Stimulated activated CD8-positive, alpha-beta memory T cell treated with anti-CD3 and anti-CD28 coated beads, Interleukin-4, amount 100 ng/mL, for 1 hour (primary cell): ENCODE data around the gene ARRDC3.
A peak's percentile ranks its signal among the peaks of the same experiment; 100 is the strongest.

Experiments used
- DNase-seq, 2 donors: peaks; one replicate each; pipeline ENCODE4 v3.0.0-alpha.2; 2020; ENCODE audit warnings: low read depth in 2 of 2, low spot score in 1 of 2

ARRDC3 gene

DNA sequence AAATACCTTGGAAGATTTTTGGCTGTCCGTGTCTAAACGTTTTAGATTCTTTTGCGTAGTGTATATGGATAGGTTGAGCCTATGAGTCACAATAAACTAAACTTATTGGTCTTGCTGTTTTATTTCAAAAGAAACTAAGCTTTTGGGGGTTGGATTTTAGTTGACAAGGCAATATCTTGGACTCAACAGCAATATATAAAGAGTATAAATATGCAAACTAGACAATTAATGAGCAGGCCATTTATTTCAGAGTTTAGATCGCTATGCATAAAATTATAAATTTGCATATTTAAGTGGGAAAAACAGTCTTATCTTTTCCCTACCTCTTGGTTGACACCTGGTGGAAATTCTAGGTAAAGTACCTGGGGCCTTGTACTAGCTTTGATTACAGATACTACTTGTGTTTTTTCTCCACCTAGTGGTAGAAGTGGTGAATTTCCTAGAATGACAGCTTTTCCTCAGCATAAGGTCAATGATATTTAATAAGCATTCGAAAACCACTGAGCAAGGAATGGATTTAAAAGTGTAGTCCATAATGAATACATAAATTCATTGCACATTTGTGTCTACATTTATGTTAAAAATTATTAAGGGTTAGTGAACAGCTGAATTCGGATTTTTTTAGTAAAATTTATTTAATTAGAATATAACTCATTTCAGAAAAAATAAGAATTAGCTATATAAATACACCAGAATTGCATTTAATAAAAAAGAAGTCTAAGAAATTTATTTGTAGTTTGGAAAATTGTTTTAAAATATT is 1.7 kb upstream of the ARRDC3 start:
- no peak for DNase-seq

DNA sequence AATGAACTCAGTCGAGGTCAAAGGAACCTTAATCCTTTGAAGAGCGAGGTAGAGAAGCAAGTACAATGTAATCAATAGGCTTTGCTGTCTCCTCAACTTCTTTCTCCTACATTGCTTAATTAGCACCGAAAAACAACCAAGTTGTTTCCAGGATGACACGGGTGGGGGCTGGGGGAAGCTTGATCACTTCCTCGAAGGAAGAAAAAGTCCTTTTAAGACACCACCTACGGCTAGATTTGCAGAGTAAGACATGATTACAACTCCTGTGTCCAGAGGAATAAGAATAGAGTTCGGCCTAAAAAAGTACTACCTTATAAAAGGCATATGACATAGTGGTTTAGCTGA is 811 bp upstream of the ARRDC3 start:
- no peak for DNase-seq

DNA sequence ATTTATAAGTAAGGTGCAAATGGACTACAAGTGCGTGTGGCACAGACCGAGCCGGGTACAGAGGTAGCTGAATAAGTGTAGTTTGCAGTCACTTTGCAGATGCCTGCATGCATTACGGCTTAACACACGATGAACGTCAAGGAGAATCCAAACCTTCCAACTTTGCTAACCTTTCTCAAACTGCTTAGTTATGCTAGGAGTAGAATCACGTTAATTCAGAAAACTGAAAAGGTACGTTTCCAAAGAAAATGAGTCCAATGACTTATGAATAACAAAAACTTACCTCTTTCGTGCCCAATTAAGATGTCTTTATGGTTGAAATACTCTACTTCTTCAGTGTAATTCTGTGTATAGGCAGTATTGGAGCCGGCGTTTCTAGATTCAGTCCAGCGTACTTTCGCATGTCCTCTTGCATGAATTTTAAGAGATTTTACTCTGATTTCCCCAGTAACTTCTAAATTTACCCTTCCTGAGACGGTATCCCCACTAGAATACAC is 539 bp downstream of the ARRDC3 start:
- no peak for DNase-seq

DNA sequence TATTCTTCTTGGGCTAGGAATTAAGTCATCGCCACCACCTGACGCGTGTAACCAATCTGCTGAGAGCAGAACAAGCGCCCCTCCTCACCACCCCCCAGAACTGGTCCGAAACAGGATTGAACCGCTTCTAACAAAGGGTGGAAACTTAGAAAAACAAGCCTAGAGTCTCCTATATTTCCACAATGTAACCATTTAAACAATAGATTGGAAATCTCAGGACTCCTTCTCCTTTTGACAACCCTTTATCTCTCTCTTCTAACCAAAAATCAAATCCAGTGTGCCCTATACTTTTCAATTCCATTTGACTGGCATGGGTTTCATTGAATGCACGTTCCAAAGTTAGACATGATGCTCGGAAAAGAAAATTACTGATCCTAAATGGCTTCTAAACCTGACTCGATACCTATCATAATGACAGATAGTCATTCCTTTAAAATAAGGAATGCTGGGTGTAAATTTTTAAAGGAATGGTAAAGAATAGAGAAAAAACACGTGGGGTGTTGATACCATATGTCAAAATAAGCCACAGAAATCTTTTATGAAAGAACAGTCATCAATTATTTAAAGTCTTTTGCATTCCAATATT is 1.2 kb downstream of the ARRDC3 start:
- DNase-seq: peak; percentile 28 to 44

DNA sequence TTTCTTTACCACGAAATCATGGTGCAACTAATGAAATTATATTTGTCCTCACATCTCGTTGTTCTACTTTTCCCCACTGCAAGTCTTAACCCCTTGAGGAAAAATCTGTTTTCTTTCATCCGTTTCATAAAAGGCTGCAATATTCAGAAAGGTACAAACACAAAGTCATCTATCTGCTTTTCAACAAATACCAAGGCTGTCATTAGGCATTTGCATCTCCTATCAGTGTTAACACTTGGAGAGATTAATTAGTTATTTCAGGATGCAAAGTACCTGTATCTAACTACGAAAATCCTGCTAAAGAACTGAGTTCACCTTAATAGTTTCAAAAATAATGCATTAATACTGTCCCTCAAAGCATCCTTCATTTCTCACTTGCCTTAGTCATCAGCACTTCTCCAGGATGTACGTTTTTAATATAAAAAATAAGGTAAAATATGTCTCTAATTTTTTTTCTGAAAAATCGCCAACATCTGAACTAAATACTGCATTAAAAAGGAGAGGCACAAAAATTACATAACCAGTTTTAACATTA is 1.8 kb downstream of the ARRDC3 start:
- DNase-seq: no peak

DNA sequence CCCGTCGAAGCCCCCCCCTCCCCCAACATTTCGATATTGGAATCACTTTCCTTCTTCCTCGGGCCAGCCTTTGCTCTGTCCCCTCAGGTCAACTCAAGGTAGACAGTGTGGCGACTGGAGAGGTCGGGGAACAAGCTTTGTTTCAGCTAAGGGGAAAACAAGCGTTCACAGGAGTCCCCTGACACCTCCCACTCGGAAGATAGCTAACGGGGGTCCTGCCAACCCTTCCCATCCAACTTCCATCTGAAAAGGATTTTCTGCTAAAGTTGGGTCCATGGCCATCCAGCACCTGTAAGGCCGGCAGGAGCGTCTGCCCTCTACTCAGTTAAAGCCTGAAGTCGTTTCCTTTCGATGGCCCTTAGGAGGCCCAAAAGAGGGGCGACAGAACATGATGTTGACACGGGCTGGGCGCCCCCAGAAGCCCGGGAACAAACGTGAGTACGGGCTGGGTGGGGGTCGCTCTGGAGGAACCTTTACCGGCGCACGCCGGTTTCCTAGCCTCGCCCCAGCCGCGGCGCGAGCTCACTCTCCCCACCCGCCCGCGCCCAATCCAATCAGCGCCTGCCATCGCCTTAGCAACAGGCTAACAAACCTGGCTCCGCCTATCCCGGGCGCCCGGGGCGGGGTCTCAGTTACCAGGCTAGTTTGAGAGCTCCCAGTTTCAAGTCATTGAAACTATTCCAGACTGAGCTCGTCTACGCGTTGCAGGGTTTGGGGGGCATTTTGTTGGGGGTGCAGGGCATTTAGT is 2.5 kb downstream of the ARRDC3 start:
- DNase-seq: peak; percentile 91 to 97

DNA sequence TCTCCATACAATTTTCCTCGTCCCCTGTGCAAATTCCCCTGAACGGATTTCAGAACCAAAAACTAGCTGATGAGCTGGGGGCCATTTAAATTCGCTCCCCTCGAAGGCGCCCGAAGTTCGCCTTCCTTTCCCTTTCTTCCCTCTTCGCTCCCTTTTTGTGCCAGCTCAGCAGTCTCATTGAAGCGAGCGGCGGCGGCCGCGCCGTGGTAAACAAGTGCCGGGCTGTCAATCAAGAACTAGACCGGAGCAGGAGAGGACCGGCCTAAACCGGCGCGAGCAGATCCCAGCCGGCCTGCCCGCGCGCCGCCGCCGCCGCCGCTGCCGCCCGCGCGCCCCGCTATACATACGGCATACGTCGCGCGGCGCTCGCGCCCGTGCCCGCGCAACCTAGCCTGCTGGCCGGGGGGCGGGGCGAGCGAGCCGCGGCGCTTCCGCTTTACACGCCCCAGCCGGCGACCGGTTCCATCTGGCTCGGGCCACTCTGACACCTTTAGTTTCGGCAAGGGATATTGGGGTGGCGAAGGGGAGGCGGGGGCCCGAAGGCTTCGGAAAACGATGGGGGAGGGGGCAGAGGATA is 3.1 kb downstream of the ARRDC3 start:
- peak; percentile 81 to 86 for DNase-seq

DNA sequence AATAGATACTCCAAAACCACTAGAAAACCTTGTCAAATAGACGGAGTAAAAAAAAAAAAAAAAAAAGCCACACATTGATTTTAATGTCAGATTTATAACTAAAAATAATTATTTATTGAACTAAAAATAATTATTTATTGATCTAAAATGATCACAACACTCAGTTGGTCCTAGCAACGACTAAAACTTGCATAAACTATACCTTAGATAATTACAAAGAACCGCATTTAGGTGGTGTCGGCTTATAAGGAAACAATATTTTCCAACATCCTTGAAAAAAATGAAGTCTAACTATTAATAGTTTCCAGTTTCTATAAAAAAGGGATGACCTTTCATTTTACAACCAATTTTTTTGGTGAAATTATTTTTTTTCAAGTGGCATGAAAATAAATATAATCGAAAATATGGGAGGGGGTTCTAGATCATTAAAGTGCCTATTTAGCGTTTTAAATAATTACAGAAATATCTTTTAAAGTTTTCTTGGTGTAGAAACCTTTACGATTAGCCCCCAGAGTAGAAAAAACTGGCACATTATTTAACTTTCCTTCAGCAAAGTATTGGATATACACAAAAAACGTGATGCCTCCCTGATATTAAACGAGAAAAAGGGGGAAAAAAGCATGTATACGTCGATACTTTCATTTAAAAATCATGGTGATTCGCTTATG is 3.7 kb downstream of the ARRDC3 start:
- DNase-seq: no peak

DNA sequence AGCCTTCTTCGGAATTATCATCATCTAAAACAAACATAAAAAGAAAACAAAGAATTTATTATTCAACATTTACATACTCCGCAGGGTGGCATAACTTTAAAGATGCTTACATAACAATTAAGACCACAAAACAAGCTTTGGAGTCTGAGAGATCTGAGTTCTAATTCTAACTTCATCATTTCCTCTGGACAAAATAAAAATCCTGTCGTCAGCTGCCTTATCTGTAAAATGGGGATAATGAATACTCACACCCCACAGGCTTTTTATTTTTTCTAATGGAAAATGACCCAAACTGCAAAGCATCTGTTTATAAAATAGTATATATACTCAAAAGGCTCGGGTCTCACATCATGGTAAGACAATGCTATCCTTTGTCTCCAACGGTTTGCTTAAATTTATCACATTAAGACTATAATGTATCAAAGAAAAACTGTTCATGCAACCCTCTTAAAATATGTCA is 4.3 kb downstream of the ARRDC3 start:
- no peak for DNase-seq

DNA sequence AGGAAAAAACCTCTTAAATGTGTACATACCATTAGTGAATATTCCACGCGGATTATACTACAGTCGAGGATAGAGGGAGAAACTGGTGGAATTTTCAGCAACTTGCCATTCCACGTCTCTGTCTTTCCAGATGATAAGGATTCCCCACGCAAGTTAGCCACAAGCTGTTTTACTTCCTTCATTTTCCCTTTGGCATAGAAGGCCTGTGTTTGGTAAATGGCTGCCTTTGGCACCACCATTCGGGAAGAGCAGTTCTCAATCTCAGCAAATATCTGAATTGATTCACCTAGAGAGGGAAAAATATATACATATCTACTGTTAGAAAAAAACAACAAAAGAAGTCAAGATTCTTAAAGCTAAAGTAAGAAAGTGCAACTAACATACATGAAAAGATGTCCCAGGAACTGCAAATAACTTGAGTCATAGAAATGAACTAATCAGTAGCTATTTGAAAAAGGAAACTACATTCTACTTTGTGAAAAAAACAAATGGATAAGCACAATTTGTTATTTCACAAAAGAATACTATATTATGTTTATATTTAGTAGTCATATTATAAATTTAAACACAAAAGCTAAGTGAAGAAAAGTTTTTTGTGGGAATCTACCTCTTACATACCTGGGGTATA is 8.1 kb downstream of the ARRDC3 start:
- DNase-seq: no peak

DNA sequence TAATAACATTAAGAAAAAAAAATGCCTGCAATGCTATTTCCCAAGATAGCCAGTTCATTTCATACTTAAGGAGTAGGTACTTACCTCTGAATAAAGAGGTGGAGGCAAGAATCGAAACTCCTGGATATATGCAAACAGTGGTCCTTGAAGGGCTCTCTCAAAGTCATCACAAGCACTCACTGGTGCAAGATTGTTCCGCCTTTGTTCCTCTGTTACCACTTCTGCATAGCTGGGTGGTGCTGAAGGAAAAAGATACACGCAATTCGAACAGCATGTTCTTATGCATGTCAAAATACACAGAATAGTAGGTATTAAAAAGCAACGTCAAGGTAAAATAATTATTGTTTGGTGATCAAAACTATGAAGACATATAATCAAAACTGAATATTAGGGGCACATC is 9.5 kb downstream of the ARRDC3 start:
- DNase-seq: no peak

DNA sequence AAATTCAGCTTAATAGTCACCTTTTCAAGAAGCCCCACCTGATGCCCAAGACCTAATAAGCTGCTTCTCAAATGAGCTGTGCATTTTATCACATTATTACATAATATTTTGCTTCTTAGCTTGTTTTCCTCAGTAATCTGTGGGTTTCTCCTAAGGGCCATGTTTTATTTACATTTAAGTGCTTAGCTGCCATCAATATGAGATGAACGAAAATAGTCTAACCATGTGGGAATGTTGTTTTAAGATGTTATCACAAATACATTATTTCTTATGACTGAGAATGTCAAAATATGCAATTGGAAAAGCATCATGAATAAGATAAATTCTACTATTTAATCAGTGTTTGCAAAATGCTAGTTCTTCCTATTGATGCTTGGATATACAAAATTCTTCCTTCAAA is 10.1 kb downstream of the ARRDC3 start:
- DNase-seq: no peak

DNA sequence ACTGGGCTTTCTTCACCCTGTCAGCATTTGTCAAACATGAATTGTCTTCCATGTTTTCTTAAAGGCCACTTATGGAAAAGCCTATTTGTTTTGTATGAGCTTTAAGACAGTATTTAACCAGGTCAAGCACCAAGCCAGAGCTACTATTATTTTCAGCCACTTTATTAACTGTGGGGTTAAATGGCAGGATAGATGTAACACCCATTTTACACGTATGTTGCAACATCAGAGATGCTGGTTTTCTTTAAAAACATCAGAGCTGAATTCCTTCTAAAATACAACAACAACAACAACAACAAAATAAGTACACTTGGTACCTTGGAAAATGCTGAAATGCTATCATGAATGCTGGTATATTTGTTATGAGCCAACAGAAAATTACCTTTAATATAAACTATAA is 13.6 kb downstream of the ARRDC3 start:
- DNase-seq: no peak

DNA sequence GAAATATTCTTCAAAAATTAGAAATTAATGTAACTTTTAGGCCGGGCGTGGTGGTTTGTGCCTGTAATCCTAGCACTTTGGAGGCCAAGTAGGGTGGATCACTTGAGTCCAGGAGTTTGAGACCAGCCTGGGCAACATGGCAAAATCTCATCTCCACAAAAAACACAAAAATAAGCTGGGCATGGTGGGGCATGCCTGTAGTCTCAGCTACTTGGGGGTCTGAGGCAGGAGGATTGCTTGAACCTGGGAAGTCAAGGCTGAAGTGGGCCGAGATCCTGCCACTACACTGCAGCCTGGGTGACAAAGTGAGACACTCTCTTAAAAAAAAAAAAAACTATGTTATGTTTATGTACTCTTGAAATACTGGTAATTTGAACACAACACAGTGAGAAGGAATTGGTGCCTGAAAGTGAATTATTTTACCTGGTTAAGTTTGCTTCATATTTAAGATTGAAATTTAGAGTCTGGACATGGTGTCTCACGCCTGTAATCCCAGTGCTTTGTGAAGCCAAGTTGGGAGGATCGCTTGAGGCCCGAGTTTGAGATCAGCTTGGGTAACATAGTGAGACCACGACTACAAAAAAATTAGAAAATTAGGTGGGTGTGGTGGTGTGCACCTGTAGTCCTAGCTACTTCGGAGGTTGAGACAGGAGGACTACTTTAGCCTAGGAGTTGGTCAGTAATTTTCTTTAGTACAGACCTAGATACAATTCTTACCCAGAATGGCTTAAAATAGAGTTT is 15.0 kb downstream of the ARRDC3 start:
- no peak for DNase-seq

DNA sequence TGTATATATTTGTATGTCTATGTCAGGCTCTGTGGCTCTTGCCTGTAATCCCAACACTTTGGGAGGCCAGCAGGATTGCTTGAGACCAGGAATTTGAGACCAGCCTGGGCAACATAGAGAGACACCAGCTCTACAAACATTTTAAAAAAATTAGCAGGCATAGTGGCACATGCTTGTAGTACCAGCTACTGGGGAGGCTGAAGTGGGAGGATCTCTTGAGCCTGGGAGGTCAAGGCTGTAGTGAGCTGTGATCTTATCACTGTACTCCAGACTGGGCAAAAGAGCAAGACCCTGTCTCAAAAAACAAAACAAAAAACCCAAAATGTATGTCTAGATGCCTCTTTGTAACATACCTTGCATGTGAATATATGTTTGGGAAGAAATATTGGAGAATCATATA is 15.8 kb downstream of the ARRDC3 start:
- DNase-seq: no peak

DNA sequence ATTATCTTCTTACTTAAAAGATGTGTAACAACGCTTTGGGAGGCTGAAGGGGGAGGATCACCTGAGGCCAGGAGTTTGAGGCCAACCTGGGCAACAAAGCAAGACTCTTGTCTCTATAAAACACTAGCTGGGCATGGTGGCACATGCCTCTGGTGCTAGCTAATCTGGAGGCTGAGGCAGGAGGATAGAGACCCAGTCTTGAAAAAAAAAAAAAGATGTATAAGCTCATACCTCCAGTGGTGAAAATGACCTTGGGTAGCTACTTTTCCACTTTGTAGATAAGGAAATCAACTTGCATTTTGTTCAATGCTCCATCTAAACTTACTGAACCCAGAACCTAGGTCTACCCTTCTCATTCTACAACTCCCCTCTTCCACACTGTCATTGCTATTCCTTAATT is 16.6 kb downstream of the ARRDC3 start:
- DNase-seq: no peak

DNA sequence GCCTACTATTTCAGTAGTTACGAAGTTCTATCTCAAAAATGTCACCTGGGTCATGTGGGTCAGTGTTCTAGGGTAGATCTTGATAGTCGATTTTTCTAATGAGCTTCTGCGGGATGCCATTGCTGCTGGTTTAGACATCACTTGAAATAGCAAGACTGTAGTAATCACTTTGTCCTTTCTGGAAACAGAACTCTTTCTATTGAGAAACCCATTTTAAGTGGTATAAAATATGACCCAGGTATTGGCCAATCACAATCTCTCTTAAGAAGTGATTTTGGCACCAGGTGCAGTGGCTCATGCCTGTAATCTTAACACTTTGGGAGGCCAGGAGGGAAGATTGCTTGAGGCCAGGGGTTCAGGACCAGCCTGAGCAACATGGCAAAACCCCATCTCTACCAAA is 17.6 kb downstream of the ARRDC3 start:
- no peak for DNase-seq

DNA sequence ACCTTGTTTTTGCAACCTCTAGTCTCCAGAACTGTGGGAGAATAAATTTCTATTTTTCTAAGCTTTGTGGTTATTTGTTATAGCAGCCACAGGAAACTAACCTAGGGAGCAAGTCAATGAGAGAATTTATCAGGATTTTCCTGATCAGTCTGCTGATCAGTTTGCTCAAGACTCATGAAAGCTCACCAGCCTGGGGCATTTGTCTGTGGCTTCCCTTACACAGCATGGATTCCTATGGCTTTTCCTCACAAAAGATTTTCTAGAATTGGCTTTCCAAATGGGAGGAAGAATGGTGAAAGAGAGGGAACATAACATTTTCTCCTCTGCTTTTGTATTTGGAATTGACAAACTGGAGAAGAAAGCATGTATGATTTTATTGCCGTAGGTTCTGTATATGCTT is 20.2 kb downstream of the ARRDC3 start:
- DNase-seq: no peak

DNA sequence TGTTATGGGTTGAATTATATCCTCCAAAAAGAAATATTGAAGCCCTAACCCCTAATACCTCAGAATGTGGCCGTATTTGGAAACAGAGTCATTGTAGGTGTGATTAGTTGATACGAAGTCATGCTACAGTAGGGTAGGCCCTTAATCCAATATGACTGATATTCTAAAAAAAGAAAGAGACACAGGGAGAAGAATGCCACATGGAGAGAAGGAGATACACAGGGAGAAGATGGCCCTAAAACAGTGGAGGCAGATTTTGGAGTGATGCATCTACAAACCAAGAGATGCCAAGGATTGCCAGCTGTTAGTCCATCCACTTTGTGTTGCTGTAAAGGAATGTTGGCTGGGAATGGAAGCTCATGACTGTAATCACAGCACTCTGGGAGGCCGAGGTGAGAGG is 21.3 kb downstream of the ARRDC3 start:
- DNase-seq: no peak
